Neural progenitor cell (in vitro differentiated cells): ENCODE data around the gene TMEM30B. TPM values are rescaled to one million over a fixed set of nuclear protein-coding genes. Genes with fewer than 3 reads are reported as not detected.

Experiments used
- DNase-seq: peaks from one replicate; pipeline ENCODE4 v3.0.0-alpha.2; 2016; ENCODE audit warnings: low spot score
- H2AFZ ChIP-seq: fragments of 200-600 bp; sonication (generic); replicated peaks from 2 replicates; pipeline ENCODE4 v1.6.1; 2016; ENCODE audit warnings: antibody characterized with exemption
- H3F3A ChIP-seq: fragments of 200-600 bp; sonication (generic); 2 replicates; pipeline ENCODE4 v1.6.1; 2016; ENCODE audit warnings: antibody characterized with exemption, low read depth
- H3K27ac ChIP-seq: fragments of 200-600 bp; sonication (generic); 2 replicates; pipeline ENCODE4 v1.5.1; 2016; ENCODE audit warnings: mild to moderate bottlenecking
- H3K27me3 ChIP-seq: fragments of 200-600 bp; sonication (generic); 2 replicates; pipeline ENCODE4 v1.6.1; 2016; ENCODE audit warnings: mild to moderate bottlenecking, moderate library complexity
- H3K36me3 ChIP-seq: fragments of 200-600 bp; sonication (generic); 2 replicates; pipeline ENCODE4 v1.5.1; 2016
- H3K4me1 ChIP-seq: fragments of 200-600 bp; sonication (generic); 2 replicates; pipeline ENCODE4 v1.6.1; 2016; ENCODE audit warnings: mixed run types
- H3K4me2 ChIP-seq: fragments of 200-600 bp; sonication (generic); 2 replicates; pipeline ENCODE4 v1.6.1; 2016
- H3K4me3 ChIP-seq: fragments of 200-600 bp; sonication (generic); 2 replicates; pipeline ENCODE4 v1.5.1; 2016
- H3K79me2 ChIP-seq: fragments of 200-600 bp; sonication (generic); 2 replicates; pipeline ENCODE4 v1.6.1; 2016; ENCODE audit warnings: low read depth
- H3K9ac ChIP-seq: fragments of 200-600 bp; sonication (generic); 2 replicates; pipeline ENCODE4 v1.6.1; 2016
- H3K9me3 ChIP-seq: fragments of 200-600 bp; sonication (generic); 2 replicates; pipeline ENCODE4 v1.5.1; 2016; ENCODE audit warnings: low read depth
- H4K20me1 ChIP-seq: fragments of 200-600 bp; sonication (generic); 2 replicates; pipeline ENCODE4 v1.6.1; 2016; ENCODE audit warnings: low read depth
- H3K27ac Mint-ChIP-seq: 3 replicates; pipeline ENCODE4 v1.8.0; 2021; ENCODE audit warnings: mixed read lengths
- H3K27me3 Mint-ChIP-seq: 2 replicates; pipeline ENCODE4 v1.8.0; 2022; ENCODE audit warnings: low read depth, mild to moderate bottlenecking, inconsistent platforms, moderate library complexity, mixed read lengths; ENCODE audit not compliant: insufficient read depth
- H3K36me3 Mint-ChIP-seq: 3 replicates; pipeline ENCODE4 v1.8.0; 2021; ENCODE audit warnings: mixed read lengths
- H3K4me1 Mint-ChIP-seq: 3 replicates; pipeline ENCODE4 v1.8.0; 2021; ENCODE audit warnings: mixed read lengths
- H3K4me3 Mint-ChIP-seq: 3 replicates; pipeline ENCODE4 v1.8.0; 2021; ENCODE audit warnings: mild to moderate bottlenecking, moderate library complexity, mixed read lengths
- H3K9me3 Mint-ChIP-seq: 3 replicates; pipeline ENCODE4 v1.8.0; 2020; ENCODE audit warnings: mixed read lengths
- EZH2 ChIP-seq: fragments of 200-600 bp; sonication (generic); IDR thresholded peaks from 2 replicates; pipeline ENCODE4 v1.6.1; 2017; ENCODE audit warnings: antibody characterized with exemption, mild to moderate bottlenecking, moderate library complexity
- EZH2phosphoT487 ChIP-seq: fragments of 200-600 bp; sonication (generic); IDR thresholded peaks from 2 replicates; pipeline ENCODE4 v1.6.1; 2017; ENCODE audit warnings: antibody characterized with exemption
- total RNA-seq: library from RNA; depleted of rRNA; stranded (reverse); fragments of >200 nt; gene quantifications from 2 replicates; pipeline ENCODE4 v1.2.3, GENCODE V29; 2015; ENCODE audit warnings: low replicate concordance
- TF ChIP-seq, protein P1 (sequence below): fragments of 200-600 bp; sonication (generic); IDR thresholded peaks from 2 replicates; pipeline ENCODE4 v1.5.1; 2017; ENCODE audit warnings: antibody characterized with exemption, mild to moderate bottlenecking

Gene TMEM30B
- total RNA-seq, 1 donor from 2014 or later, result 0.07 TPM

DNA sequence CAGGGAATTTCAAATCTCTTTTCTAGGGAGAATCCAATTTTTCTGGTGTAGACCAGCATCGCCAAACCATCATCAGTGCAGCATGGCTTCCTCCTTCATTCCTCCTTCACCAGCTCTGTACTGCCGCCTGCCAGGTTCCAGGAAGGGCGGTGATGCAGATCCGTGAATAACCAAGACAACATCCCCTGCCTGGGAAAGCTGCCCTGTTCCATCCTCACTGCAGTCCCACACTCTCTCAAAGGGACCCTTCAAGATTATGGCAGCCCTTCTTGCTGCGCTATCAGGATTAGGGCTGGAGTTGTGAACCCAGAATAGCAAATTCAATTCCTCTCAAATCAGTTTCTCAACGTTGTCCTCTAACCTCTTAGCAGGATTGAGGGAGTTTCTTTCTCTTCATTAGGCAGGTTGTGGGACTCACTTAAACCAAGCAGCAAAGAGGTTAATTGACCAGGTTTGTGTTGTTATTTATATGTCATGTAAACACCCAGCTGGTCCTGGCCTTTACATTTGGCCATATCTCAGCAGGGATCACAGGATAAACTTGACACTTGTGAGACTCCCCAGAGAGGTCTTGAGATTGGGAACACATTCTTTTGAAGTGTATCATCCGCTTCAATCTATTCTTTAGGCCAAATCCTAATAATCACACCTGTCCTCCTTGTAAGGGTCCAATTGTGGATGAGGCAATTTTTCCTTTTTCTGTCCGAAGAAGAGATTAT lies 26.2 kb downstream of the TMEM30B start:
- Mint-ChIP-seq H3K4me1 (peaks cover 9% of the 10 kb centered on the region), H3K4me3 (no peak overlapping the region), H3K27me3 (peaks cover 2% of the 10 kb centered on the region), H3K27ac (no peak overlapping the region), H3K9me3 (no peaks in the 10 kb centered on the region), H3K36me3 (no peaks in the 10 kb centered on the region)
- no peak overlapping the region for H3K27ac ChIP-seq
- TF ChIP-seq EZH2phosphoT487 (no peak), EZH2 (no peak)
- TF ChIP-seq, protein P1, sequence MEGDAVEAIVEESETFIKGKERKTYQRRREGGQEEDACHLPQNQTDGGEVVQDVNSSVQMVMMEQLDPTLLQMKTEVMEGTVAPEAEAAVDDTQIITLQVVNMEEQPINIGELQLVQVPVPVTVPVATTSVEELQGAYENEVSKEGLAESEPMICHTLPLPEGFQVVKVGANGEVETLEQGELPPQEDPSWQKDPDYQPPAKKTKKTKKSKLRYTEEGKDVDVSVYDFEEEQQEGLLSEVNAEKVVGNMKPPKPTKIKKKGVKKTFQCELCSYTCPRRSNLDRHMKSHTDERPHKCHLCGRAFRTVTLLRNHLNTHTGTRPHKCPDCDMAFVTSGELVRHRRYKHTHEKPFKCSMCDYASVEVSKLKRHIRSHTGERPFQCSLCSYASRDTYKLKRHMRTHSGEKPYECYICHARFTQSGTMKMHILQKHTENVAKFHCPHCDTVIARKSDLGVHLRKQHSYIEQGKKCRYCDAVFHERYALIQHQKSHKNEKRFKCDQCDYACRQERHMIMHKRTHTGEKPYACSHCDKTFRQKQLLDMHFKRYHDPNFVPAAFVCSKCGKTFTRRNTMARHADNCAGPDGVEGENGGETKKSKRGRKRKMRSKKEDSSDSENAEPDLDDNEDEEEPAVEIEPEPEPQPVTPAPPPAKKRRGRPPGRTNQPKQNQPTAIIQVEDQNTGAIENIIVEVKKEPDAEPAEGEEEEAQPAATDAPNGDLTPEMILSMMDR, result no peak
- H3K9ac ChIP-seq, result no peak overlapping the region
- no peaks in the 10 kb centered on the region for H3F3A ChIP-seq
- no peaks in the 10 kb centered on the region for H3K79me2 ChIP-seq
- no peaks in the 10 kb centered on the region for H3K36me3 ChIP-seq
- peaks cover 26% of the 10 kb centered on the region for H3K27me3 ChIP-seq
- no peaks in the 10 kb centered on the region for H3K4me1 ChIP-seq
- no peak overlapping the region for H3K4me3 ChIP-seq
- DNase-seq, result peak; percentile 22
- no peak overlapping the region for H2AFZ ChIP-seq
- no peak overlapping the region for H3K4me2 ChIP-seq
- H3K9me3 ChIP-seq, result no peaks in the 10 kb centered on the region
- H4K20me1 ChIP-seq, result no peaks in the 10 kb centered on the region

DNA sequence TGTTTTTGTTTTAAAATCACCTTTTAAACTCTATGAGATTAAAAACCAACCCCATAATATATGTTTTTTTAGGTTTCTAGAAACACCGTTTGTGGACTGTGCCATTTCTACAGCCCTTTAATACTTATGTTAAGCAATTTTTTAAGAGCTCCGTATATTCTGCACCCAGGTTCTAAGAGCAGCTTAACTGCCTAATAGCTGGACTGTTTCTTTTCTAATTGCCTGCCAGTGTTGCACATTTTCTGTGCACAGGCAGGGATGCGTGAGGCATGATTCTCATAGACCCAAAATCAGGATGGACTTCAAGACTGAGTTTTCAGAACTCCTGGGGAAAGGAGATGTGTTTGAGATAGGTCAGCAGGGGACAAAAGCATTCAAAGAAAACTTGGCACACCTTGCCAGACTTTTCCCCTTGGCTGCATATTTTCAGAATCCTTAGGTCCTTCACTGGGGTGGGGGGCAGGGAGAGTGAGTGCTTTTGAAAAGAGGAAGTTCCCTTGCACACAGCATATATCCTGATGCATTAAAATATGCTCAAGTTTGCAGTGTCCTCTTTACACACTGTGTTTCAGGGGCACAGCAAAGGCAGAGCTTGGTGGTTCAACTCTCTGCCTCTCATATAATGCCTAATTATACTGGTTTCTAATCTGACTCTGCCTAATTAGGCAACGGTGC lies 27.9 kb downstream of the TMEM30B start:
- no peak overlapping the region for H3K27ac Mint-ChIP-seq
- no peaks in the 10 kb centered on the region for H3K9me3 ChIP-seq
- H3K4me2 ChIP-seq, result no peak overlapping the region

DNA sequence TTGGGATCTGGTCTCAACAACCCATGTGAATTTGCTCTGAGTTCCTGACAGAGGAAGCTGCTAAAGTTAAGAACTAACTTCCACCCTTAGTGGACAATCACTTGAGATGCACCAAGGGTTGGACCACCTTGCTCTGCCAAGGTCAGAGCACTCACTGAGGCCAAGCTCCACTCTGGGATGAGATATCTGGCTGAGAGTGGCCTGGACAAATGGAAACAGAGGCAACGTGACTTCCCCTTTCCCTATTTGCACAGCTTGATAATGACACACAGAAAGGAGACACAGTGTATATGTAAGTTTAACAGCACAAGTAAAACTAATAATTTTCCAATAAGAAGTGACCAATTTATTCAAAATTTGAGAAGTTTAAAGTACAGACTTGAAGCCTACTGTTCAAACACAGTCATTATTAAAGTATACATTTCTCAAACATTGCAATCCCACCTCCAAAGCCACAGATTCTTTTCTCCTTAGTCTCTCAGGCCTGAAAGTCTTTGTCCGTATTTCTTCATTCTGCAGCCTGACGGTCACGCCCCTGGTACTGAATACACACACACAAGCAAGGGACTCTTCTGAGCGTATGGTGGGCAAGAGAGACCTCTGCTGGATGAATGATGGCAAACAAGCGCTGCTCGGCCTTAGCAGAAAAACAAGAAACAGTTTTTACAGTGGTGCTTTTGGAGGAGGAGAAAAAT lies 28.6 kb downstream of the TMEM30B start:
- no peaks in the 10 kb centered on the region for H3K9me3 ChIP-seq
- no peak overlapping the region for H3K27ac Mint-ChIP-seq
- no peak overlapping the region for H3K27ac ChIP-seq
- no peaks in the 10 kb centered on the region for H4K20me1 ChIP-seq
- no peaks in the 10 kb centered on the region for H3K36me3 Mint-ChIP-seq
- H3K4me2 ChIP-seq, result no peak overlapping the region
- H3K79me2 ChIP-seq, result no peaks in the 10 kb centered on the region
- peaks cover 9% of the 10 kb centered on the region for H3K4me1 Mint-ChIP-seq
- no peak overlapping the region for H3K4me3 ChIP-seq
- H3K27me3 Mint-ChIP-seq, result peaks cover 2% of the 10 kb centered on the region
- no peak overlapping the region for H3K4me3 Mint-ChIP-seq
- DNase-seq, result peak; percentile 87
- no peaks in the 10 kb centered on the region for H3F3A ChIP-seq
- peaks cover 26% of the 10 kb centered on the region for H3K27me3 ChIP-seq
- no peaks in the 10 kb centered on the region for H3K4me1 ChIP-seq
- H3K9ac ChIP-seq, result no peak overlapping the region
- no peak overlapping the region for H2AFZ ChIP-seq
- H3K9me3 Mint-ChIP-seq, result no peaks in the 10 kb centered on the region
- TF ChIP-seq EZH2phosphoT487, result no peak
- TF ChIP-seq, protein P1, result peak; percentile 91
- H3K36me3 ChIP-seq, result no peaks in the 10 kb centered on the region

More for the DNA sequence above, 27.9 kb downstream of the TMEM30B start:
- Histone ChIP-seq H3F3A (no peaks in the 10 kb centered on the region), H3K9ac (no peak overlapping the region), H3K27me3 (peaks cover 26% of the 10 kb centered on the region), H3K27ac (no peak overlapping the region), H3K4me3 (no peak overlapping the region), H3K79me2 (no peaks in the 10 kb centered on the region), H3K4me1 (no peaks in the 10 kb centered on the region), H3K36me3 (no peaks in the 10 kb centered on the region), H4K20me1 (no peaks in the 10 kb centered on the region), H2AFZ (no peak overlapping the region)
- Mint-ChIP-seq H3K36me3 (no peaks in the 10 kb centered on the region), H3K9me3 (no peaks in the 10 kb centered on the region), H3K4me3 (no peak overlapping the region), H3K4me1 (peaks cover 9% of the 10 kb centered on the region), H3K27me3 (peaks cover 2% of the 10 kb centered on the region)
- DNase-seq, result no peak
- TF ChIP-seq, protein P1, result no peak
- TF ChIP-seq EZH2phosphoT487, result no peak
- no peak for TF ChIP-seq EZH2
